GM12872 (cell line): ENCODE results near the gene CEACAM19.

Experiments
- TF ChIP-seq, protein P1 (sequence below): IDR thresholded peaks from 3 replicates; pipeline ENCODE4 v1.5.1; 2011; ENCODE audit warnings: low read depth, mild to moderate bottlenecking, low read length, moderate library complexity; ENCODE audit not compliant: insufficient read depth

CEACAM19 gene

DNA sequence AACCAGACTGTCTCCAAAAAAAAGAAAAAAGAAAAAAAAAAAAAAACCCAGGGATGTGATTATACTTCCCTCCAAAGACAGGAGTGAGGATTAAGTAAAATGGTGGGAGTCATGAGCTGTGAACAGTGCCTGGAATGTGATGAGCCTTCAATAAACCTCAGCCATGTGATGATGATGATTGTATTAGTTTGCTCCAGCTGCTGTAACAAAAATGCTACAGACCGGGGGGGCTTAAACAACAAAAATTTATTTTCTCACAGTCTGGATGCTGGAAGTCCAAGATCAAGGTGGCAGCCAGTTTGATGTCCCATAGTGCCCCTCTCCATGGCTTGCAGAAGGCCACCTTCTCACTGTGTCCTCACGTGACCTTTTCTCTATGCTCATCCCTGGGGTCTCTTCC, 36.5 kb upstream of the CEACAM19 start:
- TF ChIP-seq, protein P1, sequence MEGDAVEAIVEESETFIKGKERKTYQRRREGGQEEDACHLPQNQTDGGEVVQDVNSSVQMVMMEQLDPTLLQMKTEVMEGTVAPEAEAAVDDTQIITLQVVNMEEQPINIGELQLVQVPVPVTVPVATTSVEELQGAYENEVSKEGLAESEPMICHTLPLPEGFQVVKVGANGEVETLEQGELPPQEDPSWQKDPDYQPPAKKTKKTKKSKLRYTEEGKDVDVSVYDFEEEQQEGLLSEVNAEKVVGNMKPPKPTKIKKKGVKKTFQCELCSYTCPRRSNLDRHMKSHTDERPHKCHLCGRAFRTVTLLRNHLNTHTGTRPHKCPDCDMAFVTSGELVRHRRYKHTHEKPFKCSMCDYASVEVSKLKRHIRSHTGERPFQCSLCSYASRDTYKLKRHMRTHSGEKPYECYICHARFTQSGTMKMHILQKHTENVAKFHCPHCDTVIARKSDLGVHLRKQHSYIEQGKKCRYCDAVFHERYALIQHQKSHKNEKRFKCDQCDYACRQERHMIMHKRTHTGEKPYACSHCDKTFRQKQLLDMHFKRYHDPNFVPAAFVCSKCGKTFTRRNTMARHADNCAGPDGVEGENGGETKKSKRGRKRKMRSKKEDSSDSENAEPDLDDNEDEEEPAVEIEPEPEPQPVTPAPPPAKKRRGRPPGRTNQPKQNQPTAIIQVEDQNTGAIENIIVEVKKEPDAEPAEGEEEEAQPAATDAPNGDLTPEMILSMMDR, result no peak

DNA sequence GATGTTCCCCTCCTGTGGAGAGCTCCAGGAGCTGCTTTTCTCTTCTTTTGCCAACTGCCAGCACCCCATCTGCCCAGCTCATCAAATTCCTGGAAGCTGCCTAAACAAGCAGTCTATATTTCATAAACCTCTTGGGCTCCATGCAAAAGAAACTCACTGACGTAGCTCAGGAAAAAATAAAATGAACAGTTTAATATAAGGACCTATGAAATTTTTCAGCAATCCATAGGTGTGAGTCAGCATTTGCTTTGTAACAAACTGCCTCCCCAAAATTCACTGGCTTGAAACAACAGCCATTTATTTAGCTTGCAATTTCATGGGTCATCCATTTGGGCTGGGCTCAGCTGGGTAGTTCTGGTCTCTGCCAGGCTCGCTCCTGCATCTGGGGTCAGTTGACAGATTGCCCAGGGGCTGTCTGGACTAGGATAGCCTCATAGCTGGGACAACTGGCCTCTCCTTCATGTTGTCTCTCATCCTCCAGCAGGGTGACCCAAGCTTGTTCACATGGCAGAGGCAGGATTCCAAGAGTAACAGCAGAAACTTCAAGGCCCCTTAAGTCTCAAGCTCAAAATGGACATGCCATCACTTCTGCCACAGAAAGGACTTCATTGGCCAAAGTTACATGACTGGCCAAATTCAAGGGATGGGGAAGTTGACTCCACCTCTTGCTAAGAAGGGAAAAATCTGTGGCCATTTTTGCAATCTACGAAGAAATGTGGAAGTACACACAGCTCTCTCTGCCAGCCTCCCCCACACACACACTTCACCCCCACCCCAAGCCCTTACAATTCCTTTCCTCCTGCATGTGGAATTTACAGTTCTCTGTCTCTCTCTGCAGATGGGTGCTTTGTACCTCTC, 35.5 kb upstream of the CEACAM19 start:
- TF ChIP-seq, protein P1, result no peak

DNA sequence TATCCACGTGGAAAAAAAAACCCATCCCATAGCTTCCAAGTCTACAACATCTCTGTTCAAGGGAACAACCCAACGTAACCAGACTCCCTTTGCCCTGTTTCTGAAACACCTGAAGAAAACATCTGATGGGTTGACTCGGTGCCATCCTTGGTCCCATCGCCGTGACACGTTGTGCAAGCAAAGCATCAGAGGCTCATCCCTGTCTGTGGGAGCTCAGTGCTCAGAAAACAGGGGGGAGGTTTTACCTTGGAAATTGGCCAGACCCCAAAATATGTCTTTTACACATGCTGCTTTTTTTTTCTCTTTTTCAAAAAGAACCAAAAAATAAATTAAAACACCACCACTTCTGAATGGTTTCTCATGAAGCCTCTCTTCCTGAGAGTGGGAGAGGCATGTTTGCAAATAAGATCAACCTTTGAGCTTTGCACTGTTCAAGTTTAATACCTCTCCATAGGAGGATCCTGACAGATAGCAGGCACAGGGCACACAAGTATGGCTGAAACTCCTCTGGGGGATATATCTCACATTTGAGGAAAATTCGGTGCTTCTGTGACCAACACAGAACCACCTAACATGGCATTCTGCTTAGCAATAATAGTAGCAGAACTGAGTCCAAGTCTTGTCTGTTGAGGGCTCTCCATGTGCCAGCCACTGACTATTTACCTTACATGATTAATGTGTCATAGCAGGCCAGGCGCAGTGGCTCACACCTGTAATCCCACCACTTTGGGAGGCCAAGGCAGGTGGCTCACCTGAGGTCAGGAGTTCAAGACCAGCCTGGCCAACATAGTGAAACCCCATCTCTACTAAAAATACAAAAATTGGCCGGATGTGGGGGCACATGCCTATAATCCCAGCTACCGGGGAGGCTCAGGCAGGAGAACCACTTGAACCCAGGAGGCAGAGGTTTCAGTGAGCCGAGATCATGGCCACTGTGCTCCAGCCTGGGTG, 34.6 kb upstream of the CEACAM19 start:
- TF ChIP-seq, protein P1, result no peak

DNA sequence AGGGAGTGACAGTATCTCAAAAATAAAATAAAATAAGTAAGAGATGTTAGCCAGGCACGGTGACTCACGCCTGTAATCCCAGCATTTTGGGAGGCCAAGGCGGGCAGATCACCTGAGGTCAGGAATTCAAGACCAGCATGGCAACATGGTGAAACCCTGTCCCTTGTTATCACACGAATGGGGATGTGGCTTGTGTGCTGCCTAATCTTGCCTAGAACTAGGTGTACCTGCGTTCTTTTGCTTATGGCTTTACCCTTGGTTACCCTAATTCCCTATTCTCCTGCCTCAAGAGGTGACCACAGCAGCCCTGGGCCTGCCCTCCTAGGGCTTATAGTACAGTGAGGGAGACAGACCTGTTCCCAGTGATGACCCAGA, 33.9 kb upstream of the CEACAM19 start:
- TF ChIP-seq, protein P1, result no peak

DNA sequence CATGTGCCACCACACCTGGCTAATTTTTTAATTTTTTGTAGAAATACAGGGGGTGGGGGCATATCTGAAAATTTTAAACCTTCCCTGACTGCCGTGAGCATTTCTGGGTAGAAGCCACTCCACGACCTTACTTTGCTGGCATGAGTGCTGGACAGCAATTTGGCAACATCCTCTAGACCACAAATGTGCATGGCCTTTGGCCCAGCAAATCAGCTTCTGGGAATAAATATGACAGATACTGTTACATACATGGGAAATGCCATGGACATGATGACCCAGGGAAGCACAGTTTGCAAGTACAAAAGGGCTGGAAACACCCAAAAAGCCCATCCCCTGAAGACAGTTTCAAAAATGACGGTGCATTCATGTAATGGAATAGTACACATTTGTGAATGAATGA, 30.8 kb upstream of the CEACAM19 start:
- TF ChIP-seq, protein P1, result no peak

DNA sequence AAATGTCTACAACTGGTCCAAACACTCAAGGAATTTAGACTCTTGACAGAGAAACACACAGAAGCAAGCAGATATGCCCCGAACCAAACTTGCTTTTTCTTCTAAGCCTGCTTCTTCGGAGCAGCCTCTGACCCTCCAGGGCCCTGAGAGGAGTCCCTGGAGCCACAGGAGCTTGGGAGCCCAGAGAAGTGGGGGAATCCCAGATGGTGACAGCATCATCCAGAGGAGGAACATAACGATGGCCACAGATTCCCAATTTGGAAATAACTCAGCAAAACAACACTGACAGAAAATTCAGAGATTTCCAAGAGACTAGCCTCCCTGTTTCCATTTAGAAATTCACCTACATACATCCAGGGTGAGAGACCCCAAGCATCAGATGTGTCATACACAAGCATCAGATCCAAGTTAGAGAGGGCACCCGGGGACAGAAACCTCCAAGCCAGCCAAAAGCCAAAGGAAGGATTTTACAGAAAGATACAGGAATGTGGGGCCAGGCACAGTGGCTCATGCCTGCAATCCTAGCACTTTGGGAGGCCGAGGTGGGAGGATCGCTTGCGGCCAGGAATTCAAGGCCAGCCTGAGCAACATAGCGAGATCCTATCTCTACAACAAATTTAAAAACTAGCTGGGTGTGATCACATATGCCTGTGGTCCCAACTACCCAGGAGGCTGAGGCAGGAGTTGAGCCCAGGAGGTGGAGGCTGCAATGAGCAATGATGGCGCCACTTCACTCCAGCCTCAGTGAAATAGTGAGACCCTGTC, 29.6 kb upstream of the CEACAM19 start:
- TF ChIP-seq, protein P1, result no peak
